Measurements from ENCODE around the gene KAZN.

Gene KAZN

GRCh38 chr1:14647777-14648176 lies 49.3 kb downstream of the KAZN start:
- DNase-seq (ENCODE audit: low spot score) = no peak

GRCh38 chr1:14648391-14648790 lies 49.9 kb downstream of the KAZN start:
- no peak for DNase-seq (ENCODE audit: low spot score)

GRCh38 chr1:14648896-14649855 lies 50.7 kb downstream of the KAZN start:
- DNase-seq (ENCODE audit: low spot score) = no peak

- no peak for DNase-seq (ENCODE audit: low spot score)
Measured at GRCh38 chr1:14649976-14650375, 51.5 kb downstream of the KAZN start.

GRCh38 chr1:14650951-14651350 lies 52.5 kb downstream of the KAZN start:
- DNase-seq (ENCODE audit: low spot score) = no peak

- no peak for DNase-seq (ENCODE audit: low spot score)
Measured at GRCh38 chr1:14652840-14653239, 54.4 kb downstream of the KAZN start.

- DNase-seq (ENCODE audit: low spot score) = no peak
Measured at GRCh38 chr1:14653461-14653960, 55.0 kb downstream of the KAZN start.

GRCh38 chr1:14654554-14654953 lies 56.1 kb downstream of the KAZN start:
- DNase-seq (ENCODE audit: low spot score) = no peak

- DNase-seq (ENCODE audit: low spot score) = no peak
Measured at GRCh38 chr1:14655385-14655784, 56.9 kb downstream of the KAZN start.

- DNase-seq (ENCODE audit: low spot score) = no peak
Measured at GRCh38 chr1:14656384-14656937, 58.0 kb downstream of the KAZN start.

- DNase-seq (ENCODE audit: low spot score) = no peak
Measured at GRCh38 chr1:14658642-14659041, 60.2 kb downstream of the KAZN start.

GRCh38 chr1:14659913-14660312 lies 61.4 kb downstream of the KAZN start:
- DNase-seq (ENCODE audit: low spot score) = no peak

GRCh38 chr1:14660801-14661200 lies 62.3 kb downstream of the KAZN start:
- no peak for DNase-seq (ENCODE audit: low spot score)

GRCh38 chr1:14661222-14661621 lies 62.7 kb downstream of the KAZN start:
- no peak for DNase-seq (ENCODE audit: low spot score)

- no peak for DNase-seq (ENCODE audit: low spot score)
Measured at GRCh38 chr1:14662116-14662515, 63.6 kb downstream of the KAZN start.

GRCh38 chr1:14663773-14664172 lies 65.3 kb downstream of the KAZN start:
- DNase-seq (ENCODE audit: low spot score) = no peak

- no peak for DNase-seq (ENCODE audit: low spot score)
Measured at GRCh38 chr1:14666373-14666772, 67.9 kb downstream of the KAZN start.

GRCh38 chr1:14666962-14667650 lies 68.6 kb downstream of the KAZN start:
- no peak for DNase-seq (ENCODE audit: low spot score)

GRCh38 chr1:14667651-14667984 lies 69.1 kb downstream of the KAZN start:
- DNase-seq (ENCODE audit: low spot score) = no peak

GRCh38 chr1:14668538-14668937 lies 70.1 kb downstream of the KAZN start:
- no peak for DNase-seq (ENCODE audit: low spot score)

GRCh38 chr1:14672005-14672404 lies 73.5 kb downstream of the KAZN start:
- no peak for DNase-seq (ENCODE audit: low spot score)

GRCh38 chr1:14674030-14674429 lies 75.5 kb downstream of the KAZN start:
- no peak for DNase-seq (ENCODE audit: low spot score)

- no peak for DNase-seq (ENCODE audit: low spot score)
Measured at GRCh38 chr1:14676400-14676799, 77.9 kb downstream of the KAZN start.
